NCI-H2107 (cell line): ENCODE results near the gene NEDD4L.

Source experiments
- DNase-seq: peaks from one replicate; lab custom pipeline; 2025; lab: John Stamatoyannopoulos, UW

NEDD4L gene

DNA sequence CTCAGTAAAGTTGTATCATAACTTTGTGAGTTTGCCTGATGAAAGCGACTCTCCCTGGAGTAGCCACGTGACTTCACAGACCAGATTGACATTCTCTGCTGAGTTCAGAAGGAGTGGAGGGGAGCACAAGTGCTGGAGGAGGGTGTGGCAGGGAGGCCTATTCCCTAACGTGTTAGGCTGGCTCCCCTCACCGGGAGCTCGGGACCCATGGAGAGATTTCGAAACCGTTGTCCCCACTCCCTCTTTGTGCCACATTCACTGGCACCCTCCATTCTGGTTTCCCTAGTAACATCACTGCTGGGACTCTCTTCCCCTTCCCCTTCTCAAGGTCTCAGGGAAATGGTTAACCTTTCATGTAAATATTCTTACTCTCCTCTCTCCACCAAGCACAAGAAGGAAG lies 304.9 kb downstream of the NEDD4L start:
- no peak for DNase-seq

DNA sequence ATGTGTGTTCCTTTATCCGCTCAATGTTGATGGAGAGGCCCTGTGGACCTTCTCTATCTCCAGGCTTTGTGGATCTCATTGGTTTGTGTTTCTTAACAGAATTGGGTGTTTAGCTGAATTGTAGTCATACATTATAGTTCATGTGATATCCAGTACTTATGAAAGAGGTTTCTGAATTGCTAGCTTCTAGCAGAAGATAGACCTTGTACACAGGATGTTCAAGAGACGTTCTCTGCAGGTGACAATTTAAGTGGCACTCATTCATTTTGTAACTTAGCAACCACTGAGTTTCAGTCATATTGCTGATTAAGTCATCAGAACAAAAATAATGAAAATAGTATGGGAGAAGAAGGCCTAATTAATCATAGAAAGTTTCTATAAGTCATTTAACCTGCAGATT lies 305.6 kb downstream of the NEDD4L start:
- no peak for DNase-seq

DNA sequence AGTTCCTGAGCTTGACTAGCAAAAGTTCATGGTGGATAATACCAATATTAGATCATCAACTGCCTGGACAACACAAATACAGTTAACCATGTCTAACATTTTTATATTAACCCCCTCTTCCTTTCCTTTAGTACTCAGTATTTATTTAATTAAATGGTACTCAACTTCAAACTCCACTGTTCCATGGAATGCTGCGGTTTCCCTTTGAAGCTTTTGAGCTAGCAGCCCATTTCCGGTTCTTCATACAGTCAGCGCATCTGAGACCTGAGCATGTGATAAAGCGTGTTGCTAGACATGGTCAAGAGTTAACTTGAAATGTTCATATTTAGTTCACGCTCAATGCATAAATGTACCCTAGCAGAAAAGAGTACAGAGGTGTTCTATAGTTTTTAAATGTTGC lies 306.5 kb downstream of the NEDD4L start:
- DNase-seq, result no peak

DNA sequence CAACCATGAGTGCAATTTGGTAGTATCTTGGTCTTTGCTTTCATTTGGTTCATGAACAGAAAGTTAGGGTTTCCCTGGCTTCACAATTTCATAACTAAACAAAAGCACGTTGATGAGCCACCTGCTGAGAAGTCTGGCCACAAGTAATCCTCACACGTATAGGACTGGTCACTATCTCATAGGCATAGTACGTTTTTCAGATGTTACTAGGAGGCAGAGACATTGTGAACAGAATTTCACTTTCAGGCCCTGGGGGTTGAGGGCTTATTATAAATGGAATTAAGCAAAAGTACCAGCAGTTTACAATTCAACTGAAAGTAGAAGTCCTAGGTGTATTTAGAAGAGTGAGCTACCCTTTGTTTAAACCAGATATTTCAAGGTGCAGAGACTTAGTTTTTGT lies 307.8 kb downstream of the NEDD4L start:
- DNase-seq, result no peak

DNA sequence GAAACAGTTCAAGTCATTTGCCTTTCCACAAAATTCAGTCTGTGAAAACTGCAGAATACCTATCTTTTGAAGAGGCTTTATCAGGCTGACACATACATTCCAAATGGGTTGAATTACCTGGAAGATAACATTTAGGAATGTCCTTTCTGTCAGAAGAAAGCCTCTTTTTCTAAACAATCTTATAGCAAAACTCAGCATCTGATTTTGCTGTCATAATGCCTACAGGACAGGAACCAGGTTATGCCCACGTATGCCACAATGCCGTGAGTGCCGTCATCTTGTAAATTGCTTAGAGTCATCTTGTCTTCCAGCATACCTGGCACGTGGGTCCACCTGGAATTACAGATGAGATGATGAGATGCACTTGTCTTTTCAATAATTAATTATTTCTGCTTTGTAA lies 309.6 kb downstream of the NEDD4L start:
- DNase-seq, result no peak

DNA sequence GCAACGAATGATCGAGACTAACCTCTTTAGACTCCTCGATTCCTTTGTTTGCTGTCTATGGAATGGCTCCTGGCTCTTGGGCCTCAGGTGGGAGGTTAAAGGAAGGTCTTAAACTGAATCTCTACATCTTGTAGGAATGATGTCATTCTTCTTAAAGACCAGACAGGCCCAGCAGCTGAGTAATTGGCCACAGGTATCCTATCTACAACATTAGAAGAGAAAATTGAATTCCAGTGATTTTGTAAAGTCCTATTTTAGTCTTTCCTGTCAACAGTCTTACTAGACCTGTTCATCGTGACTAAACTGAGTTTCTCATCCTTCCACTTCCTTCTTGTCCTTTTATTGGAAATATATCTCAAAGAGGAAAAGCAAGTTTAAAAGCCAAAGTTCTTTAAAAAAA lies 310.0 kb downstream of the NEDD4L start:
- DNase-seq, result no peak

DNA sequence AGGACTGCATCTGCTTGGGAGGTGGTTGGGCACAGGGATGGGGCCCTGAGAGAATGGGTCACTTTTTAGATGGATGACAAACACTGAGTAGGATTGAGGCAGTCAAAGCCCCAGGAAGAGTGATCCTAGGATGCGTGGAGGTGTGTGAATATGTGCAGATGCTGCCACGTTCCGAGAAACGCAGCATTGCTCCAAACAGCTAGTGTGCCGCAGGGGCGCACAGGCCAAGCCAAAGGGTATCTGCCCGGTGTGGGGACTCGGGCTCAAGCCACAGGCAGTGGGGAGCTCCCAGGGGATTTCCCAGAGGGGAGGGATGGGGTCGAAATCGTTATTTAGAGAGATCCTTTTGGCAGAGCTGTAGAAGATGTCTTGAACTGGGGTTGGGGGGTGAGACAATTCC lies 310.8 kb downstream of the NEDD4L start:
- no peak for DNase-seq

DNA sequence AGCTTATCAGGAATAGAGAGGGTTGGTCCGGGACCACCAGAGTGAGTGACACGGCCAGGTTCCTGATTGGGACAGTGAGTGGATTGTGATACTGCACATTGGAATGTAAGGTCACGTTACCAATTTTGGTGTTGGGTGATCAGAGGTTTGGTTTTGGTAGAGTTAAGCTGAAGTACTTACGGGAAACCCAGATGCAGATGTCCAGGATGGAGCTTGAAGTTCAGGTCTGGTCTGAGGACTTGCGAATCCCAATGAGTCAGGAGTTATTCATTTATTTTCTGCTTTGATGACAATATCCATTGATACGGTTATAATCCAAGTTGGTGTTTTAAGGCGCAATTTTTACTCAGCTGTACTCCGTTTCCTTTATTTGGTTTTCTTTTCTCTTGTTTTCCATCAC lies 311.2 kb downstream of the NEDD4L start:
- no peak for DNase-seq

DNA sequence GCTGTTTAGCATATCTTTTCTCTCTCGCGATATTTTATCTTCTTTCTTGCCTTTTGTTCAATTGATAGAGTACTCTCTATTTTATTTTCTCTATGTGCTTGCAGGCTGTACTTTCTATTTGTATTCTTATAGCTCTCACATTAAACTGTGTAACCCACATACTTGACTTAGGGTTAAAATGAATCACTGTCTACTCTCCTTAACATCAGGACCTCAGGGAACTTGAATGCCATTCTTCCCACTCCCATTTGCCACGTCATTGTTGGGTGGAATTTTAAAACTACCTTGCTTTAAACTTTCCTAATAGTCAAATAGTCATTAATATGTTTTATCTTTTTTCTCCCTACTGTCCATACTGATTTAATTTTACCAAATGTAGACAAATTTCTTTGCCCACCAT lies 315.2 kb downstream of the NEDD4L start:
- no peak for DNase-seq

DNA sequence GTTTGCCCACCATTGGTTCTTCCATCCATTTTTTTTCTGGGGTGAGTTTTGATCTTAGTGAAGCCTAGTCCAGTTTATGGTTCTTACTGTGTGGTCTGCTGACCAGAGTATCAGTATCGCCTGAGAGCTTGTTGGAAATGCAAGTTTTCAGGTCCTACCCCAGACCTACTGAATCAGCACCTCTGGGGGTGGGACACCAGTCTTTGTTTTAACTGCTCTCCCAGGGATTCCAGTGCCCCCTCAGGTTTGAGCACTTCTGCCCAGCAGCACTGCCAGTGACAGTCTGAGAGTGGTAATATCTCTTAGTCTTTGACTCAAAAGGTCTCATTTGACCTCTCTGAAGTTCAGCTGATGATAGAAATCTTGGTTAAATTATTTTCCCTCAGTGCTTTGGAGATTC lies 315.6 kb downstream of the NEDD4L start:
- DNase-seq, result no peak

DNA sequence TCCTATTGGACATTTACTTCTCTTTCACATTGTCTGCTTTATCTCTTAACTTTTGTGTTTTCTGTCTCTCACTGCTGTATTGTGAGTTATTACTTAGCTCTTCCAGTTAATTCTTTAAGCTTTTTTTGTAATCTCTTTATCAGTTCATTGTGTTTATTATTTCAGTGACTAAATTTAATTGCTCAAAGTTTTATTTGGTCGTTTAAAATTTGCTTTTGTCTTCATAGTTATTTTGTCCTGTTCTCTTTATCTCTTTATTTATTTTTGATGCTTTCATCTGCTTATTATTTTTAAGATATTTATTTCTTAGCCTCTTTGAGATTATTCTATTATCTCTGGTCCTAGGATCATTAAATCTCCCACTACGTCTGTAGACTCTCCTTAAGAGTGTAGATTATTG lies 316.3 kb downstream of the NEDD4L start:
- no peak for DNase-seq

DNA sequence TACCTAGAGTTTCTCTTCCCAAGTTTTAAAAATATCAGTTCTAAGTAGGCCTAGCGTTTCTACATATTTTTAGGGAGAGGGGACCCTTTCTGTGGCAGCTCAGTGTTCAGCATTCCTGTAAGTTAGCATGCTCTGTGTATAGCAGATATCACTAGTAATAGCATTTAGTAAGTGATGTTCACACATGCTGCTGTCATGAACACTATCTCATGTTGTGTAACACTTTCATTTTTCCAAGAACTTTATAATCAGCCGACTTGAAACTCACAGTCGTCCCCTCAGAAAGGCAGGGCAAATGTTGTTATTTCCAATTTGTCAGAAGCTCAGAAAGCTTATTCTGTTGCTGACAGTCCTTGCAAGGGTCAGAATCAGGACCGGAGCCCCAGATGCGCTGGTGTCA lies 317.2 kb downstream of the NEDD4L start:
- DNase-seq, result no peak

DNA sequence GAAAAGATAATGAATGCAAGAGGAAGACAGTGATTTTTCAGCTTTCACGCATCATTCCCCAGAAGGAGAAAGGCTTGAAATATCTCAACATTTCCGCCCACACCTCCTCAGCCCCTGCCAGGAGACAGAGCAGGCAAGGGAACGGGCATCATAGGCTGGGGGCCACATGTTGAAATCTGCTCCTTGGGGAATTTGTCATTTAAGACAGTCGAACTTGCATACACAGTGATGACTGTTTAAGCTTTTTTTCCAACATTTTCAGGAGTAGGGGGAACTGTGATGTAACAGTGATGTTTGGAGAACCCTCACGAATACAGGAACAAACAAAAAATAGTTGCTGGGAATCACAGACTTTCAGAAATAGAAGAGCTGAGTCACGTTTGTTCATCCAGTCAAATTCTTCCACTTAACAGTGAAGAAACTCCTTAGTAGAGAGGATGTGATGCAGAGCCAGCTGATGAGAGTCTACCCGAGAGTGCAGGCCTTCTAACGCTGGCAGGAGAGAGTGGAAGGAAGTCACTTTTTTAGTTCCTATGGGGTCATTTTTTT lies 318.1 kb downstream of the NEDD4L start:
- DNase-seq, result no peak

DNA sequence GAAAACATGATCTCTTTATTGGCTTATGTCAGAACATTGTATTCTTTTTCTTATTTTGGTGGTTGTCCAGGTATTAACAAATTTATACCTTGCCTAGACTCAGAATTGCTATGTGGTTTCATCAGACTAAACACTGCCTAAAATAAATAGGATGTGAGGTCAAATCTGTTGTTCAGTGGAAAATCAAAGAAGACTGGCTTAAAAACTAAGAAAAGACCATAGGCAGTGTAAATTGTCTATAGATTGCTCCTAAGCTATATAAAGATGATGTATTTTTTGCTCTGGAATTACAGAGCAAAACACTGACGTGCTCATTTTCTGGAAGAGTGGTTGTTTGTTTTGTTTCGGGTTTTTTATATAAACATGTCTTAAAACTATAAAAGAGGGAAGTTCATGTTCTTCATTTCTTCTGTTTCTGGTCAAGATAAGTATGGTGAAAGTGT lies 318.8 kb downstream of the NEDD4L start:
- DNase-seq, result no peak

DNA sequence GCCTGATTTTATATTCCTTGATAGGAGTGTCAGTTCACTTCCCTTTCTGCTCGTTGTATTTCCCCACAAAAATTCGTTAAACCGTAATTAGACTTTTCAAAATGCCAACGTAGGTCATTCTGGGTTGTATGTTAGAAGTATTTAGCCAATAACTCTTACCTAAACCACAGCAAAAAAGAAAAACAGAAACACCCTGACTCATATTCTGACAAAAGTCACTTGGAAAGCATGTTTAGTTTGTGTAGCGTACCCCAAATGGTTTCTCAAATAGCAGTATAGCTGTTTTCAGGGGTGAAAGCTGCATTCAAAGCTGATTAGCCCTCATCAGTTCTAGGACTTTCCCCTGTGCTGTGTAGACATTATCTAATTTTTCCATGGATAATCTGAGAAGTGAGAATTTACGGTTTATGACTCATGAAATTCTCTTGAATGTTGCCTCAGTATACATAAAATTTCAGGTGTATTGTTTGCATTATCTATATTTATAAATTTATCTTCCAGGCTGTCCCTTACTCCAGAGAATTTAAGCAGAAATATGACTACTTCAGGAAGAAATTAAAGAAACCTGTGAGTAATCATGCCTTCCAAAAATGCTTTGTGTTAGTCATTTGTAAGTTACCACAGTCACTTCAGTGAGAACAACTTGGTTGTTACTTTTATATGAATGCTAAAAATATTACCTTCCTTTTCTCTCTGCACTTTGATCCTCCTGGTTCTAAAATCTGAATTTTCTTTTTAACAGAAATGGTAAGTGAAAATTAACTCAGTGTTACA lies 319.9 kb downstream of the NEDD4L start:
- no peak for DNase-seq

DNA sequence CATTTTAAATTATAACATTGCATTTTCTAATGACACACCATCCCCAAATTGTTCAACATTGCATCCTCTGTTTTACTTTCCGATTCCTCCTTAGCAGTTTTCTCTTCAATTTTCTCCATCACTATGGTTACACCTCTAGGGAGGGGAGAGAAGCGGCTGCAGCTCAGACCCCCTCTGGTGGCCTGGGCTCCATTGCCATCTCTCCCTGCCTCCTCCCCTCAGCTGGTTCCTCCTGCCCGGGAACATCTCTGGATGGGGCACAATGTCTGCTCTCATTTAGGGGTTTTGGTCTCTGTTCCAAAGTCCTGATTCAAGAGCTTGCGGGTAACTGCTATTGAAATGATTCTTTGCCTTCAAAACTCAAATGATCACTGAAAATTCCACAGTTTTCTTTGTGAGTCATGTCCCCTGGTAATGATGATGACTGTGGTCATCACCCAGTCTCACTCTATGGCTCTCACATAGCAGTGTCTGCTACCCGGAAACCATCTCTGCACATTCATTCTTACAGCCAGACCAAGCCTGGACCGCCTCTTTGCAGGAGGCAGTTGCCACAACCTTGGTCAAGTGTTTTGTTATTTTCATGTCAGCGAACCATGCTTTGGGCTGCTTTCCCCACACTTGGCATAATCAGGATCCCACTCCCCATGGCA lies 321.0 kb downstream of the NEDD4L start:
- DNase-seq, result no peak

DNA sequence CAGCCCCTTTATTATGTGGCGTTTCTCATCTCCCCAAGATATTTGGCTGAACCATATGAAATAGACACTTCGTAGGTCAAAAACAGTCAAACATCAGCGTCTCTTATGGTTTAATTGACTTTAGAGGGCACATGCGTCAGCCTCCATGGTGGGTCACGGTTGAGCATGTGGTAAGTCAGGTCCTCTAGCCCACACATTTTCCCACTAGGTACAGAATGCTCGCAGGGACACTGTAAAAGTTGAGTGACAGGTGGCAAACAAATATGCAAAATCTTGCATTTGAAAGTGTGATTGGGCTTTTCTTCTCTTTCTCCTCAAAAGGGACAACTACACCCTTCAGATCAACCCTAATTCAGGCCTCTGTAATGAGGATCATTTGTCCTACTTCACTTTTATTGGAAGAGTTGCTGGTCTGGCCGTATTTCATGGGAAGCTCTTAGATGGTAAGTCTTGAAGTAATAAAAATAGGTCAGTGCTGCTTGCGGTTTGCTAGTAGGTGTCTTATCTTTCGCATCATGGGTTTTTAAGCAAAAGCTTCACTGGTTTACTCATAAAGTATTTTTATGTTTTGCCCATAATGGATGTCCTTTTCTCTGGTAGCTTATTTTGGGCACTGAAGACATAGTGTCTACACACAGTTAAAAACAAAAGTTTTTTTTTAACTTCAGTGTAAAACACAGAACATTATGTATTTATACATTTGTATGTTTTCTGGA lies 323.6 kb downstream of the NEDD4L start:
- no peak for DNase-seq

DNA sequence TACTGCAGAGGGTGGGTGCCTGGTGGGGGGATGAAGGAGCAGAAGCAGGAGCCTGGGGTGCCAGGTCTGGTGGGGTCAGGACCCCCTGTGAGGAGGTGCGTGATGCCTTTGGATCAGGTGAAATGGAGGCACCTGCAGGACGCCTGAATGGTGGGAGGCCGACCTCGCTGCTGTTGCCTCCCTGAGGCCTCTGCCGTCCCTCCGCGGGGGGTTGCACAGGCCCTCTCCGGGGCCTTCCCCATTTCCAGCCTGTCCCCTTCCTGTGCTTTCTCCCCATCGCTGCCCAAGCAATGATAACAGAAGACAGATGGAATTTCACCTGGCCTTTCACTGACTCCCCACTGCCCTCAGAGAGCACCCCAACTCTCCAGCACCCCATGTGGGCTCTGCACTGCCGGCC lies 325.6 kb downstream of the NEDD4L start:
- DNase-seq, result no peak

DNA sequence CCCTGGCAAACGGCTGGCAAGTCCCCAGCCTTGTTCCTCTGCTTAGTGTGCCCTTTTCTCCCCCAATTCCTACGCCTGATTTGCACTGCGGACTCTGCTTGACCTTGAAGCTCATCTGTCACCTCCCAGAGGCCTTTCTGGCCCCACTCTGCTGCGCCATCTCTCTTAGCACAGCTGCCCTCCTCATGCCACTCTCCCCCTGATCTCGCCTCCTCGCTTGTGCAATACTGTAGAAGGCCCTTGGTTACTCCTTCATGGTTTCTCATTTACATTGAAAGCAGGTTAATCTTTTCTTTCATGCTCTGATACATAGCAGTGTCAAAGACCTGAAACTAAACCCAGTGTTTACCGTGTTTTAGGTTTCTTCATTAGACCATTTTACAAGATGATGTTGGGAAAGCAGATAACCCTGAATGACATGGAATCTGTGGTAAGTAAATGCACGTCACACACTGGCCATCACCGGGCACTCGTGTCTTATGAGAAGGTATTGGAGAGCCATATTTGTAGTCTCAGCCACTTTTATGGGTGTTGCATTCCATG lies 326.1 kb downstream of the NEDD4L start:
- no peak for DNase-seq

DNA sequence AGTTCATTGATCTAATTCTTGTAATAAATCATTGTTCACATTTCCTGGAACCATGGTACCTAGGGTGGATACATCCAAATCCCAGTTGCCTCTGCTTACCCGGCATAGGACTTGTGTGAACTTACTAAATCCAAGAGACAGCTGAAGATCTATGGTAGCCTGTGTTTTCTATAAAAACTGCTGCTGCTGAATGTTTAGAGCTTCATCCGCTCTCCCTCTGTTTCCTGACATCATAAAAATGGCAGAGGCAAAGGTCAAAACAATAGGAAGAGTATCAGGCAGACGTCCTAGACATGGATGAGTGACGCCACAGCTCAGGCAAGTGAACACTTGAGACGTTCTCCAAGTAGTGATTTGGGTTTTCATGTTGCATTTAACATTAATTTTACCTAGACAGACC lies 326.6 kb downstream of the NEDD4L start:
- DNase-seq, result no peak

DNA sequence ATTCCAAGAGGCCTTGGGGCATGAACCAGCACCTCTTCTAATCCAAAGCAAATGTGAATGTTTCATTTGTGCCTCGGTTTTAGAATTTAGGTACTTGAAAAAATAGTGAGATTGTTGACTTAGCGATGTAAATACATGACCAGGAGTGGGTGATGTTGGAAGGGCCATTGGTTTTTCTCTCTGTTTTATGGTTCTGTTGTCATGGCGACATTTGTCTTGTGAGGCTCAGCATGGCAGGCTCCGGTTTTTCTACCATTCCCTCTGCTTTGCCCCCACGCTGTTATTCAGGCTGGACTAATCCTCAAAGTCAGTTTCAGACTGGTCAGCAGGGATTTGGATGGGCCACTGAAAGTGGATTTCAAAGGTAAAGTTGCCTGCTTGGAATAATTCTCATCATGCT lies 329.5 kb downstream of the NEDD4L start:
- DNase-seq, result no peak

DNA sequence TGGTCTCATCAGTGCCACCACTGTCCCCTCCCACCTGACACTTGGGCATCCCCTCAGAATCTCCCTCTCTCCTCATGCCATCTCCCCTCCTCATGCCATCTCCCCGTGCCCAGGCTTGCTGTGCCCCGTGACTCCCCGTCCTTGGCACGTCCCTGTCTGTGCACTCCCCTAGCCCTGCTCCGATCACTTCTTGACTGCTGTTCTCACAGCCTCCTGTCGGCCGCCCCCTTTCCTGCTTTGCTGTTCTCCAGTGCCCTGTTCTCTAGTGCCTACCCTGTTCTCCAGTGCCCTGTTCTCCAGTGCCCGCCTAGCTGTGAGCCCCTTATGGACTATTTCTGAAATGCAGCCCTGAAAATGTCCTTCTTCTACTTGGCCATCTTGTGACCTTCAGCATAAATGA lies 331.0 kb downstream of the NEDD4L start:
- DNase-seq, result no peak
